ENCODE measurements around the gene SBF2.

The SBF2 gene

GRCh38 chr11:9888938-9889337 is 405.1 kb downstream of the SBF2 start:
- TF ChIP-seq POLR2AphosphoS5 (IDR thresholded peaks at IDR 0.05; ENCODE audit: low read depth, low read length), result no peak
- no peak for TF ChIP-seq REST (IDR thresholded peaks at IDR 0.05; ENCODE audit: insufficient read depth in 1 of 2, low read depth in 2 of 2, low read length in 2 of 2)
- no peak for TF ChIP-seq FOXP2 (optimal IDR thresholded peaks at IDR 0.05; ENCODE audit: borderline replicate concordance, extremely low read depth, extremely low read length, insufficient read depth)
- no peak for TF ChIP-seq SIN3A (IDR thresholded peaks at IDR 0.05; ENCODE audit: borderline replicate concordance, insufficient read depth, low read length)

GRCh38 chr11:9887472-9887871 is 406.5 kb downstream of the SBF2 start:
- TF ChIP-seq FOXP2 (optimal IDR thresholded peaks at IDR 0.05; ENCODE audit: borderline replicate concordance, extremely low read depth, extremely low read length, insufficient read depth) (no peak), POLR2AphosphoS5 (IDR thresholded peaks at IDR 0.05; ENCODE audit: low read depth, low read length) (no peak), REST (IDR thresholded peaks at IDR 0.05; ENCODE audit: insufficient read depth in 1 of 2, low read depth in 2 of 2, low read length in 2 of 2) (no peak), TAF1 (IDR thresholded peaks at IDR 0.05; ENCODE audit: borderline replicate concordance, insufficient read depth, low read length) (no peak), SIN3A (IDR thresholded peaks at IDR 0.05; ENCODE audit: borderline replicate concordance, insufficient read depth, low read length) (no peak)

- TF ChIP-seq FOXP2 (optimal IDR thresholded peaks at IDR 0.05; ENCODE audit: borderline replicate concordance, extremely low read depth, extremely low read length, insufficient read depth) (no peak), POLR2AphosphoS5 (IDR thresholded peaks at IDR 0.05; ENCODE audit: low read depth, low read length) (no peak), TAF1 (IDR thresholded peaks at IDR 0.05; ENCODE audit: borderline replicate concordance, insufficient read depth, low read length) (no peak)
These were observed 407.4 kb downstream of the SBF2 start for GRCh38 chr11:9886595-9886994.

- TF ChIP-seq SIN3A (IDR thresholded peaks at IDR 0.05; ENCODE audit: borderline replicate concordance, insufficient read depth, low read length) (no peak), FOXP2 (optimal IDR thresholded peaks at IDR 0.05; ENCODE audit: borderline replicate concordance, extremely low read depth, extremely low read length, insufficient read depth) (no peak), REST (IDR thresholded peaks at IDR 0.05; ENCODE audit: insufficient read depth in 1 of 2, low read depth in 2 of 2, low read length in 2 of 2) (no peak), POLR2AphosphoS5 (IDR thresholded peaks at IDR 0.05; ENCODE audit: low read depth, low read length) (no peak), TAF1 (IDR thresholded peaks at IDR 0.05; ENCODE audit: borderline replicate concordance, insufficient read depth, low read length) (no peak)
These were observed 409.4 kb downstream of the SBF2 start for GRCh38 chr11:9884601-9885000.

- TF ChIP-seq FOXP2 (optimal IDR thresholded peaks at IDR 0.05; ENCODE audit: borderline replicate concordance, extremely low read depth, extremely low read length, insufficient read depth) (no peak), REST (IDR thresholded peaks at IDR 0.05; ENCODE audit: insufficient read depth in 1 of 2, low read depth in 2 of 2, low read length in 2 of 2) (no peak), SIN3A (IDR thresholded peaks at IDR 0.05; ENCODE audit: borderline replicate concordance, insufficient read depth, low read length) (no peak), TAF1 (IDR thresholded peaks at IDR 0.05; ENCODE audit: borderline replicate concordance, insufficient read depth, low read length) (no peak), POLR2AphosphoS5 (IDR thresholded peaks at IDR 0.05; ENCODE audit: low read depth, low read length) (no peak)
These were observed 413.4 kb downstream of the SBF2 start for GRCh38 chr11:9880657-9881056.

Measured in PFSK-1 (cell line).